ENCODE results near the gene PLK1.

PLK1 gene

GRCh38 chr16:23692190-23692837 is 13.6 kb downstream of the PLK1 start:
- Mint-ChIP-seq H3K27me3 (peaks cover 5% of the 10 kb centered on the region), H3K36me3 (ENCODE audit: low read depth) (peaks cover 29% of the 10 kb centered on the region)

GRCh38 chr16:23694265-23694643 is 15.6 kb downstream of the PLK1 start:
- Mint-ChIP-seq H3K4me3 (no peak overlapping the region), H3K36me3 (ENCODE audit: low read depth) (peaks cover 11% of the 10 kb centered on the region), H3K9me3 (no peaks in the 10 kb centered on the region), H3K4me1 (ENCODE audit: low read depth) (peaks cover 5% of the 10 kb centered on the region), H3K27me3 (peaks cover 5% of the 10 kb centered on the region), H3K27ac (no peak overlapping the region)

More at GRCh38 chr16:23692190-23692837, 13.6 kb downstream of the PLK1 start:
- Mint-ChIP-seq H3K4me1 (ENCODE audit: low read depth) (peaks cover 5% of the 10 kb centered on the region), H3K9me3 (no peaks in the 10 kb centered on the region), H3K27ac (no peak overlapping the region), H3K4me3 (no peak overlapping the region)

DNA sequence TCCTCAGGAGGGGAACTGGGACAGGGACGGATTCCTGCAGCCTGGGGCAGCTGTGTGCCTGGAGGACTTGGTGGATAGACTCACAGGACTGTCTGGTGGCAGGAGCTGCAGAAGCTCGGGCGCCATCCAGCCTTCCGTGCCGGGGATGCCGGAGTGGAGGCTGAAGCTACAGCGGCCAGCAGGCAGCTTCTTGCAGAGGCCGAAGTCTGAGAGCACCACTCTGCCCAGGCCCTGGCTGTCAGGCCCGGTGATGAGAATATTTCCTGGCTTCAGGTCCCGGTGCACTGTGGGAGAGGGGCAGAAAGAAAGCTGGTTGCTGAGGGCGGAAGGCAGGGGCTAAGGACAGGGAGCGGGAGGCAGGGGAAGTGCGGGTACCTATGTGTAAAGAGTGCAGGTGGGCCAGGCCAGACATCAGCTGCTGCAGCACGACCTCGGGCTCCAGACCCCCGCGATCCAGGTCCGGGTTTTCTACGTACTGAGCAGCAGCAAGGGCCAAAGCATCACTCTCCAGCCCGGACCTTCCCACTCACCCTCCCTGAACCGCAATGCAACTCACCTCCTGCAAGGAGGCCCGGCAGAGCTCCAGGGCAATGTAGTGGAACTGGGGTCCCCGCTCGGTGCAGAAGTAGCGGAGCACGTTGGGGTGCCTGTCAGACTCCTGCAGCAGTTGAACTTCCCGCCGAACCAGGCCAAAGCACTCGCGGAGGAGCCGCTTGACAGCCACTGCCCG is 16.1 kb downstream of the PLK1 start:
- no peak overlapping the region for H3K27ac Mint-ChIP-seq
- no peaks in the 10 kb centered on the region for H3K9me3 Mint-ChIP-seq
- peaks cover 6% of the 10 kb centered on the region for H3K36me3 Mint-ChIP-seq (ENCODE audit: low read depth)
- peaks cover 5% of the 10 kb centered on the region for H3K4me1 Mint-ChIP-seq (ENCODE audit: low read depth)
- peaks cover 5% of the 10 kb centered on the region for H3K27me3 Mint-ChIP-seq
- H3K4me3 Mint-ChIP-seq: no peak overlapping the region

GRCh38 chr16:23695756-23696155 is 17.1 kb downstream of the PLK1 start:
- Mint-ChIP-seq H3K9me3 (no peaks in the 10 kb centered on the region), H3K4me3 (no peak overlapping the region), H3K27me3 (peaks cover 5% of the 10 kb centered on the region), H3K36me3 (ENCODE audit: low read depth) (no peaks in the 10 kb centered on the region), H3K4me1 (ENCODE audit: low read depth) (peaks cover 5% of the 10 kb centered on the region), H3K27ac (no peak overlapping the region)

GRCh38 chr16:23699100-23699499 is 20.4 kb downstream of the PLK1 start:
- Mint-ChIP-seq H3K27me3 (peaks cover 18% of the 10 kb centered on the region), H3K4me3 (no peak overlapping the region), H3K9me3 (peaks cover 9% of the 10 kb centered on the region), H3K27ac (no peak overlapping the region), H3K36me3 (ENCODE audit: low read depth) (peaks cover 5% of the 10 kb centered on the region), H3K4me1 (ENCODE audit: low read depth) (peaks cover 5% of the 10 kb centered on the region)

DNA sequence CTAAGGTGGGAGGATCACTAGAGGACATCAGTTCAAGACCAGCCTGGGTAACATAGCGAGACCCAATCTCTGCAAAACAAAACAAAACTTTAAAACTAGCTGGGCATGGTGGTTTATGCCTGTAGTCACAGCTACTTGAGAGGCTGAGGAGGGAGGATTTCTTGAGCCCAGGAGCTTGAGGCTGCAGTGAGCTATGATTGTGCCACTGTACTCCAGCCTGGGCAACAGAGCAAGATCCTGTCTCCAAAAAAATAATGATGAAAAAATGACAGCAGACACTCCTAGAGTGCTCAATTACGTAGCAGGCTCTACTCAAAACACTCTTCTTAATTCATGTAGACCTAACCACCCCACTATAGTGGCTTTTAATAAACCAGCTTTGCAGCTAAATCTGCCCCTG is 21.4 kb downstream of the PLK1 start:
- Mint-ChIP-seq H3K36me3 (ENCODE audit: low read depth) (peaks cover 5% of the 10 kb centered on the region), H3K4me3 (no peak overlapping the region), H3K27me3 (peaks cover 18% of the 10 kb centered on the region), H3K9me3 (peaks cover 9% of the 10 kb centered on the region), H3K27ac (no peak overlapping the region), H3K4me1 (ENCODE audit: low read depth) (no peaks in the 10 kb centered on the region)

DNA sequence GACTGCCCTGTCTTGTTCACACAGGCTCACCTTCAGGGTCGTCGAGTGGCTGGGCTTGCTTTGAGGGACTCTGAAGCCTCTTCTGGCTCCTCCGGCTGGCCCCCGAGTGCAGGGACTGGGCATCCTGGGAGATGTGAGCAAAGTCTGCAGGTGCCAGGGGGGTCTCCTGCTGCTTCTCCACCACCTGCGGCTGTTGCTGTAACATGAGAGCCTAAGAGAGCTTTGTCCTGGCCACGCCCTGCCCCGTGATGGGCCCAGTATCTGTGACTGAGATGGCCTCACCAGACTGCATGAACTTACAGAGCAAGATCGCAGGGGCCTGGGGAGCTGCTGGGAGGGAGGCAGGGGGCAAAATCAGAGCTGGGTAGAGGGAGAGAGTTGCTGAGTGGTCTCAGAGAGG is 21.8 kb downstream of the PLK1 start:
- no peaks in the 10 kb centered on the region for H3K4me1 Mint-ChIP-seq (ENCODE audit: low read depth)
- peaks cover 9% of the 10 kb centered on the region for H3K9me3 Mint-ChIP-seq
- no peak overlapping the region for H3K4me3 Mint-ChIP-seq
- no peak overlapping the region for H3K27ac Mint-ChIP-seq
- peaks cover 18% of the 10 kb centered on the region for H3K27me3 Mint-ChIP-seq
- peaks cover 5% of the 10 kb centered on the region for H3K36me3 Mint-ChIP-seq (ENCODE audit: low read depth)

- Mint-ChIP-seq H3K4me1 (ENCODE audit: low read depth) (no peaks in the 10 kb centered on the region), H3K27ac (no peak overlapping the region), H3K27me3 (peaks cover 16% of the 10 kb centered on the region), H3K4me3 (no peak overlapping the region), H3K36me3 (ENCODE audit: low read depth) (peaks cover 5% of the 10 kb centered on the region), H3K9me3 (peaks cover 9% of the 10 kb centered on the region)
These were observed 22.4 kb downstream of the PLK1 start for GRCh38 chr16:23701045-23701444.

GRCh38 chr16:23702951-23703350 is 24.3 kb downstream of the PLK1 start:
- Mint-ChIP-seq H3K27me3 (peaks cover 22% of the 10 kb centered on the region), H3K9me3 (peaks cover 9% of the 10 kb centered on the region), H3K4me1 (ENCODE audit: low read depth) (no peaks in the 10 kb centered on the region), H3K27ac (no peak overlapping the region), H3K36me3 (ENCODE audit: low read depth) (peaks cover 5% of the 10 kb centered on the region), H3K4me3 (no peak overlapping the region)

DNA sequence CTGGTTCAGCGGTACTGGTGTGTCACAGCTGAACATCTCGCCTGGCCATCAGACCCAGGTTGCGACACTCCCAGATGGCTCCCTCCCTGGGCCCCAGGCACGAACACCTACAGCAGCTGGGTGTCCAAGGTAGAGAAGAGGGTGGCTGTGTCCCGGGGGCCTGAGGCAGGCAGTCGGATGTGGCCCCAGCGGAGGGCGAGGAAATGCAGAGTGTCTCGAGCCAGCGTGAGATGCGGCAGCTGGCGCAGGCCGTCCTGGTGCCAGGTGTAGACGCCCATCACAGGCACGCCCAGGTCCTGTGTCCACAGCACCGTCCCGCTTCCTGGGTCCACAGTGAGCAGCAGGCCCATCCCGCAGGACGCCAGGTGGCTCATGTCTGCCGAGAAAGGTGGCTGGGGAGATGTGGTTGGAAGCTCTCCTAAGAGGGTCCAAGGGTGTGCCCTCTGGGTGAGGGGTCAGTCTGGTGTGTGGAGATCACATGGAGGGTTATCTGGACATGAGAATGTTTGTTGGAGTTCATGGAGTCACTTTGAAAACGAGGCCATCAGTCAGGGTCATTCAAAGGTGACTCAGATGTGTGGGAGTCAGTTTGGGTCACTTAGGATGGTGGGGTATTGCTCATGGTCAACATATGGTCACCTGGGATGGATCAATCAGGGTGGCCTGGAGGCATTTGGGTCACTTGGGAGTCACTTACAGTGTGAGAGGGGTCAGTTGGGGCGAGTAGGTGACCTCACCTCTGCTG is 26.3 kb downstream of the PLK1 start:
- Mint-ChIP-seq H3K4me1 (ENCODE audit: low read depth) (no peaks in the 10 kb centered on the region), H3K4me3 (no peak overlapping the region), H3K27me3 (peaks cover 29% of the 10 kb centered on the region), H3K9me3 (peaks cover 15% of the 10 kb centered on the region), H3K36me3 (ENCODE audit: low read depth) (peaks cover 5% of the 10 kb centered on the region), H3K27ac (no peak overlapping the region)

- Mint-ChIP-seq H3K27ac (no peak overlapping the region), H3K27me3 (peaks cover 34% of the 10 kb centered on the region), H3K4me3 (no peak overlapping the region), H3K4me1 (ENCODE audit: low read depth) (no peaks in the 10 kb centered on the region), H3K9me3 (peaks cover 20% of the 10 kb centered on the region), H3K36me3 (ENCODE audit: low read depth) (peaks cover 5% of the 10 kb centered on the region)
These were observed 26.8 kb downstream of the PLK1 start for GRCh38 chr16:23705517-23705902.

DNA sequence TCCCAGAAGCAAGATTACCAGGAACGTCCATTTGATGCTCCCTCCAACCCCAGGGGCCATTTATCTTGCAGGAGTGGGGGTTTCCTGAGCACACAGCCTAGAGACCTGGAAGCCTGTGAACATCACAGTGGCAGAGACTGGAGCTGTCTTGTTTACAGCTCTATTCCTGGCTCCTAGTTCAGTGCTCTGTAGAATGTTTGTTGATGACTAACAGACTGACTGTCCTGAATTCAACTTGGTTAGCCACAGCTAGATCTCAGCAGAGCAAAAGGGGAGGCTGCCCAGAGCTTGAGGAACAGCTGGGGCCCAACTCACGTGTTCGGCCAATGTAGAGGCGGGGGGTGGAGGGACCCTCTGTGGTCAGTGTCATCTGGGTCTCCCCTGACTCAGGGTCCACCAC is 27.8 kb downstream of the PLK1 start:
- Mint-ChIP-seq H3K4me3 (no peak overlapping the region), H3K36me3 (ENCODE audit: low read depth) (peaks cover 5% of the 10 kb centered on the region), H3K4me1 (ENCODE audit: low read depth) (no peaks in the 10 kb centered on the region), H3K27me3 (peaks cover 44% of the 10 kb centered on the region), H3K27ac (no peak overlapping the region), H3K9me3 (peaks cover 20% of the 10 kb centered on the region)

DNA sequence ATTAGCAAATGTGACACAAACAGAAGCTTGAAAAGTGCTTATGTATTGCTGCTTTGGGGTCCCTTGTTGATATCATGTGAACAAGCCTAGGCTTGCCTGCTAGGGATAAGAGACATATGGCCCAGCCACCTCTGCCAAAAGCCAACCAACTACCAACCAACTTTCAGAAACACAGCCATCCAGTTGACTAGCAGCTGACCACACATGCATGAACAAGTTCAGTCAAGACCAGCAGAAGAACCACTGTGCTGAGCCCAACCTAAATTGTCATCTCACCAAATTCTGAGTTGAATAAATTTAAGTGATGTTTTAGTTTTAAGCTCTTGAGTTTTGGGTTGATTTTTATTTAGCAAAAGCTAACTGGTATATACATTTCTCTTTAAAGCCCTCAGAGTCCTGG is 30.8 kb downstream of the PLK1 start:
- no peaks in the 10 kb centered on the region for H3K36me3 Mint-ChIP-seq (ENCODE audit: low read depth)
- H3K27me3 Mint-ChIP-seq: peaks cover 52% of the 10 kb centered on the region
- H3K4me3 Mint-ChIP-seq: no peak overlapping the region
- no peak overlapping the region for H3K27ac Mint-ChIP-seq
- peaks cover 11% of the 10 kb centered on the region for H3K9me3 Mint-ChIP-seq
- H3K4me1 Mint-ChIP-seq (ENCODE audit: low read depth): no peaks in the 10 kb centered on the region

GRCh38 chr16:23710008-23710407 is 31.3 kb downstream of the PLK1 start:
- H3K4me3 Mint-ChIP-seq: no peak overlapping the region
- no peak overlapping the region for H3K27ac Mint-ChIP-seq
- peaks cover 11% of the 10 kb centered on the region for H3K9me3 Mint-ChIP-seq
- H3K27me3 Mint-ChIP-seq: peaks cover 57% of the 10 kb centered on the region
- no peaks in the 10 kb centered on the region for H3K4me1 Mint-ChIP-seq (ENCODE audit: low read depth)
- H3K36me3 Mint-ChIP-seq (ENCODE audit: low read depth): no peaks in the 10 kb centered on the region

GRCh38 chr16:23710504-23710903 is 31.8 kb downstream of the PLK1 start:
- Mint-ChIP-seq H3K36me3 (ENCODE audit: low read depth) (no peaks in the 10 kb centered on the region), H3K4me3 (no peak overlapping the region), H3K4me1 (ENCODE audit: low read depth) (no peaks in the 10 kb centered on the region), H3K27ac (no peak overlapping the region), H3K27me3 (peaks cover 57% of the 10 kb centered on the region), H3K9me3 (peaks cover 11% of the 10 kb centered on the region)

Measured in stimulated activated naive CD8-positive, alpha-beta T cell treated with anti-CD3 and anti-CD28 coated beads, Interleukin-15, Interleukin-2, amounts not matched to agents 100 ng/mL and 50 ng/mL, for 24 hours (primary cell).